HG03565 (cell line): ENCODE measurements around the gene NRXN3.

Experiments
- ATAC-seq: cut with Tn5 transposase; IDR thresholded peaks from one replicate; pipeline ENCODE4 v1.9.1; 2021; ENCODE audit warnings: mild to moderate bottlenecking, moderate library complexity; ENCODE audit not compliant: unreplicated experiment

Gene NRXN3

GRCh38 chr14:79543967-79544697, 1374.0 kb downstream of the NRXN3 start:
- no peak for ATAC-seq

GRCh38 chr14:79544698-79545070, 1374.5 kb downstream of the NRXN3 start:
- ATAC-seq = no peak

- ATAC-seq = no peak
These were observed 1378.7 kb downstream of the NRXN3 start for GRCh38 chr14:79548836-79549235.

- no peak for ATAC-seq
These were observed 1379.3 kb downstream of the NRXN3 start for GRCh38 chr14:79549515-79549914.

GRCh38 chr14:79551523-79551922, 1381.3 kb downstream of the NRXN3 start:
- ATAC-seq = no peak

- ATAC-seq = no peak
These were observed 1382.6 kb downstream of the NRXN3 start for GRCh38 chr14:79552778-79553177.

- no peak for ATAC-seq
These were observed 1384.6 kb downstream of the NRXN3 start for GRCh38 chr14:79554816-79555215.

DNA sequence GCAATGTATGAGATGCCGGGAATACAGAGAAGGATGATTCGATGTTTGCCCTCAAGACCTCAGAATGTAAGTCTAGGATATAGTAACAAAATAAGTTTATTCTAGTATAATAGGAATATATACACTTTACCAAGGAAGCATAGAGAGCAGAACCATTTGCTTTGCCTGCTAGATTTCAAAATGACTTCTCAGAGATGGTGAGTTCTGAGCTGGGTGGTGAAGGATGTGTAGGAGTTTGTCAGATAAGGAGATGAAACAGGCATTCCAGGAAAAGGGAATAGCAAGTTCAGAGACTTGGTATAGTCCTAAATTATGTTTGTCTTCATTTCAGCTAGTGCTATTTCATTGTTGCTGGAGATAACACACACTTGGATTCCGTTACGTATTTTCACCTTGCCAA, 1385.3 kb downstream of the NRXN3 start:
- ATAC-seq = no peak

- ATAC-seq = no peak
These were observed 1387.1 kb downstream of the NRXN3 start for GRCh38 chr14:79557309-79557708.

- ATAC-seq = no peak
These were observed 1392.0 kb downstream of the NRXN3 start for GRCh38 chr14:79562185-79562584.

- ATAC-seq = no peak
These were observed 1394.2 kb downstream of the NRXN3 start for GRCh38 chr14:79564371-79564770.

DNA sequence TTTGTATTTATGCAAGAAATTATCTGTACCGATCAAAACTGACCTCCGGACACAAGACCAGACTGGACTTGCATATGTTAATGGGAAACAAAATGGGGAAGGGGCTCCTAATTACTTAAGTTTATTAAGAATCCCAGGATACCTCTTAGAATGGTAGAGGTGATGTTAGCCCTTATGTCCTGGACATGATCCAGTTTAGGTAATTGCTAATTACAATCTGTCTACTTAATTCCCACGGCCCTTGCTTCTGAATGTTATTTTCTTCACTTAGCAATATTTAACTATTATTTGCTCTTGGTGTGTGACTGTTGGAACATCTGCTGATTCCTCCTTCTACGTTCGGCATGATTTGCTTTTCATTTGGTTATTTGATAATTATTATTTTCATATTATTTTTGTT, 1397.1 kb downstream of the NRXN3 start:
- no peak for ATAC-seq

DNA sequence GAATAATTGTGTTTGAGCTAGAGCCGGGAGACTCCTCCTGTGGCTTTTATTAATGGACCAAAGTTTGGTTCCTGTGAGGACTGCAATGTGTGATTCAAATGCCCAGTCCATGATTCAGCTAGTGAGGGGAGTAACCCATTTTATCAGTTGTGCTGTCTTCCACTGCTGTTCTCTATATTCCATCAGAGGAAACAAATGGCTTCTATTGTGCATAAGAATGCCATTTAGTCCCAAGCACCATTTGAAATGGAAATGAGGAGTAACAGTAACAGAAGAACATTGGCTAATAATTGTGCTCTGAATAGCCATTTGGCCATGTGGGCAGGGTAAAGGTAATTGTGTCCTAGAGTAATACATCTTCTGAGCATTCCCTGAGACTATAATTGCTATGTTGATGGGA, 1398.4 kb downstream of the NRXN3 start:
- ATAC-seq = no peak

GRCh38 chr14:79569072-79569471, 1398.9 kb downstream of the NRXN3 start:
- ATAC-seq = no peak

GRCh38 chr14:79570648-79571047, 1400.5 kb downstream of the NRXN3 start:
- ATAC-seq = no peak

DNA sequence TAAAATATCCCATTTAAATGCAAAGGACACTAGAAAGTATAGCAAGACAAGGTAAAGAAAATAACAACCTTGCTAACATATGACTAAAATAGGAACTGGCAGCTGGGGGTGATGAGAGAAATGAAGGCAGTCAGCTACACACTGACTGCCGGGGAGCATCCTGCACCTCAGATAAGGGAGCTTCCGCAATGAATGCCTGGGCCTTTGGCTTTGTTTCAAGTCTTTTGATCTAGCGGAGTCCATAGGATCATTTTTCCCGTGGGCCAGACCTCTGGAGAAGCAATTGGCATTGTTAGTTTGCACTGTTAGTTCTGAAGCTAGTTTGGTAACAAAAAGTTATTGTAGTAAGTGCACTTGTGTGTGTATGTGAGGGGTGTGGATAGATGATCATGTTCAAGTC, 1401.2 kb downstream of the NRXN3 start:
- ATAC-seq = no peak

GRCh38 chr14:79573486-79573885, 1403.3 kb downstream of the NRXN3 start:
- ATAC-seq = no peak

DNA sequence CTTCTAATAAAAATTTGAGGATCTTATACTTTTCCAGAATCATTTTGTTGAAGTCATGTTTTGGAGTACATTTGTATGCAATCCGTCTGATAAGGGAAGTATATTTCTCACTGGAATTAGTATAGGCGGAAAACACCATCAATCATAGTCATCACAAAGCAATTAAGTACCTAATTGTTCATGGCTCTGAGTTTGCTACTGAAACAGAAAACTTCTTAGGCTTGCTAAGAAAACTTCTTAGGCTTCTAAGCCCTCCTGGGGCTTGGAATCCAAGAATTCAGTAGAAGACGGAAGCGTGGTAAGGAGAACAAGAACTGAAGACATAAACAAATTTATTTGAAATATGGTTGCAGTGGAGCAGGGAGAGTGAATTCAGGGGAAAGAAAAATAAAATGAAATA, 1404.9 kb downstream of the NRXN3 start:
- ATAC-seq = no peak

GRCh38 chr14:79576424-79576823, 1406.3 kb downstream of the NRXN3 start:
- ATAC-seq = no peak

DNA sequence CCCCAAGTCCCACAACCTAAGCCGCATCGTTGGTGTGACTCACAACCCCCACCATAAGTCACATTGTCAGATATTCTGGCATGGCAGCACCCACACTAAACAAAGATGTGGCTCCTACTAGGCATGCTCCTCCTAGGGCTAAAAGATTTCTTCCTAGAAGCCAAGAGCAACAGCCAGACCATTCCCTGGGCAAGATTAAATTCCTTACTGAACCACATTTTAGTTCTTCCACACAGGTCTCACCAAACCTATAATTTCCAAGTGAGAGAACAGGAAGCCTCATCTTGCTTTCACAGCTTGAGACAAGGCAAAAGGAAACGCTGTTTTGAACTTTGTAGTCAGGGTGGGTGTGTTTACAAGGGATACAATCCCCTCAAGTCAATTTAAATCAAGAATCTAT, 1408.3 kb downstream of the NRXN3 start:
- ATAC-seq = no peak

DNA sequence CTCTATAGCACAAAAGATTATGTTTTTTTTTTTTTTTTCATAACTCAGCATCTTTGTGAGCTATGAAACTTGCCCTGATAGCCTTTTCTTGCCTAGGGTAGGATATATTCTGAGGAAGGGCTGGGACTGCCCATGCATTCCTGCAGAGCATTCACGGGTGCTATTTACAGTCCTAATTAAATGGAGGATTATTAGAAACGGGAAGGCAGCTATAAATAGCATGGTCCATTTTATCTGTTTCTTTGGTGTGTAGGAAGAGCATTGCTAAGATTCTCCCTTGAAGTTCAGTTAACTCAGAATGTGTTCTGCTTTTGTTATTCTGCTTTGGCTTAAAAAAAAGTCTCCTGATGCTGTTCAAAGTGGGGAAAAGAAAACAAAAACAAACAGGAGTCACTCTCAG, 1410.2 kb downstream of the NRXN3 start:
- no peak for ATAC-seq

DNA sequence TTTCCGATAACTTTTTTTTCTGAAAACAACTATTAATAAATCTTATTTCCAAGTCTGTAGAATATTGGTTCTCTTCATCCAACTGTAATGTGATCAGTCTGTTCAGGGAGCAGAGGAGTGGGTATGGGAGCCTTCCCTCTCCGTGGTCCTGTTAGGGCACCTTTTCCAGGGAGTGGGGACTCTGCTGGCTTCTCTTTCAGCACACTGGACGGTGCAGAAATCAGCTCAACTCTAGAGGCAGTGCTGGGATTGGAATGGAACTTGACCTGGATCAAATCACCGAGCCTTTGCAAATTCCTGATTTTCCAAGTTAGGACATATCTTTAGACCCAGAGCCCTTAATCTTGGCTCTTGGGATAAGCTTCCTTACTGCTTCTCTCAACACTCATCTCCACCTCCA, 1410.7 kb downstream of the NRXN3 start:
- no peak for ATAC-seq

GRCh38 chr14:79581912-79582576, 1411.9 kb downstream of the NRXN3 start:
- no peak for ATAC-seq
